ENCODE data around the gene HOXB1.
"Not testable (repeated sequence)": the region's sequence is repeated elsewhere in the genome, so short reads cannot be mapped to it uniquely, and the experiment has no call there.

Gene HOXB1

GRCh38 chr17:48537316-48537715 is 6.5 kb upstream of the HOXB1 start:
- H3K27ac ChIP-seq = no peak overlapping the region
- CTCF ChIA-PET = interaction anchor here (0.6 kb wide), 1 partner anchor 92 kb away, joined by 3 read pairs; no protein-coding TSS in a partner anchor
- no peak for DNase-seq (ENCODE audit: low spot score)
- POLR2A ChIA-PET (ENCODE audit: low non-redundant PET) = no interaction called here
- TF ChIP-seq CTCF (conservative IDR thresholded peaks at IDR 0.05; ENCODE audit: low read depth) = no peak

DNA sequence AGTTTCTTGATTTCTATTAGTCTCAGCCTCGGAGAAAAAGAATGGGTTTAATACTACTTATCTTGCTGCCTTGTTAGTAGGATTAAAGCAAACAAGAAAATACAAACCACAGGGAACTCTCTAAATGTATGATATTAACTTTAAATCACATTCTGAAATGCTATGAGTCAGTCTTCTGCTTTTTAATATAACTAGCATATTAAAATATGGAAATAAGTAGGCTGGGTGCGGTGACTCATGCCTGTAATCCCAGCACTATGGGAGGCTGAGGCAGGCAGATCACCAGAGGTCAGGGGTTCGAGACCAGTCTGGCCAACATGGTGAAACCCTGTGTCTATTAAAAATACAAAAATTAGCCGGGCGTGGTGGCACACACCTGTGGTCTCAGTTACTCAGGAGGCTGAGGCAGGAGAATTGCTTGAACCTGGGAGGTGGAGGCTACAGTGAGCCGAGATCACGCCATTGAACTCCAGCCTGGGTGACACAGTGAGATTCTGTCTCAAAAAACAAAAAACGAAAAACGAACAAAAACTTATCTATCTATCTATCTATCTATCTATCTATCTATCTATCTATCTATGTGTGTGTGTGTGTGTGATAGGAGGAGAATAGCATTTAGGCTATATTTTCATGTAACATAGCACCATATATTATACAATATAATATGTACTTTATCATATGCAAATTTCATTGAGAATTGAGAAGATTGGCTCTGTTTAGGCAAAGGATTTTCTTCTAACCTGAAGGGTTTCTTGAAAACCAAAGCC is 5.2 kb upstream of the HOXB1 start:
- POLR2A ChIA-PET (ENCODE audit: low non-redundant PET) = not testable (repeated sequence)

GRCh38 chr17:48532261-48532660 is 1.4 kb upstream of the HOXB1 start:
- ChIA-PET POLR2A (ENCODE audit: low non-redundant PET) (no interaction called here), CTCF (interaction anchor here (0.6 kb wide), 1 partner anchor 226 kb away, joined by 3 read pairs; no protein-coding TSS in a partner anchor)
- DNase-seq (ENCODE audit: low spot score) = no peak
- H3K27ac ChIP-seq = no peak overlapping the region
- no peak for TF ChIP-seq CTCF (conservative IDR thresholded peaks at IDR 0.05; ENCODE audit: low read depth)

More for the DNA sequence above, 5.2 kb upstream of the HOXB1 start:
- H3K27ac ChIP-seq; DNase-seq (ENCODE audit: low spot score); CTCF ChIA-PET: not testable (repeated sequence)

- ChIA-PET POLR2A (ENCODE audit: low non-redundant PET) (no interaction called here), CTCF (interaction anchor here (0.6 kb wide), 1 partner anchor 25 kb away, joined by 3 read pairs; no protein-coding TSS in a partner anchor)
- DNase-seq (ENCODE audit: low spot score) = no peak
- no peak overlapping the region for H3K27ac ChIP-seq
- TF ChIP-seq CTCF (conservative IDR thresholded peaks at IDR 0.05; ENCODE audit: low read depth) = no peak
Measured at GRCh38 chr17:48530208-48530886, 464 bp downstream of the HOXB1 start.

DNA sequence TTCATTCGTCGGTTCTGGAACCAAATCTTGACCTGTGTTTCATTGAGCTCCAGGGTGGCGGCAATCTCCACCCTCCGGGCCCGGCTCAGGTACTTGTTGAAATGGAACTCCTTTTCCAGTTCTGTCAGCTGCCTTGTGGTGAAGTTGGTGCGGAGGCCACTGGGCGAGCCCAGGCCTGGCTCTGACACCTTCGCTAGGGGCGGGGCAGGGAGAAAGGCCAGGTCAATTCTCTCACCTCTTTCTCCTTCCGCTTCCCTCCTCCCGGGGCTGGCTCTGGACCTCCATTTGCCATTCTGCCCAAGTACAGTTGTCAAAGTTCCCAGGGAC is 1.2 kb downstream of the HOXB1 start:
- TF ChIP-seq CTCF (conservative IDR thresholded peaks at IDR 0.05; ENCODE audit: low read depth) = no peak
- DNase-seq (ENCODE audit: low spot score) = no peak
- H3K27ac ChIP-seq = no peak overlapping the region
- ChIA-PET CTCF (no interaction called here), POLR2A (ENCODE audit: low non-redundant PET) (no interaction called here)

GRCh38 chr17:48528936-48529682 is 1.7 kb downstream of the HOXB1 start:
- DNase-seq (ENCODE audit: low spot score) = no peak
- no peak overlapping the region for H3K27ac ChIP-seq
- ChIA-PET CTCF (no interaction called here), POLR2A (ENCODE audit: low non-redundant PET) (no interaction called here)
- TF ChIP-seq CTCF (conservative IDR thresholded peaks at IDR 0.05; ENCODE audit: low read depth) = no peak
